ENCODE data around the gene NDUFB11.

DNA sequence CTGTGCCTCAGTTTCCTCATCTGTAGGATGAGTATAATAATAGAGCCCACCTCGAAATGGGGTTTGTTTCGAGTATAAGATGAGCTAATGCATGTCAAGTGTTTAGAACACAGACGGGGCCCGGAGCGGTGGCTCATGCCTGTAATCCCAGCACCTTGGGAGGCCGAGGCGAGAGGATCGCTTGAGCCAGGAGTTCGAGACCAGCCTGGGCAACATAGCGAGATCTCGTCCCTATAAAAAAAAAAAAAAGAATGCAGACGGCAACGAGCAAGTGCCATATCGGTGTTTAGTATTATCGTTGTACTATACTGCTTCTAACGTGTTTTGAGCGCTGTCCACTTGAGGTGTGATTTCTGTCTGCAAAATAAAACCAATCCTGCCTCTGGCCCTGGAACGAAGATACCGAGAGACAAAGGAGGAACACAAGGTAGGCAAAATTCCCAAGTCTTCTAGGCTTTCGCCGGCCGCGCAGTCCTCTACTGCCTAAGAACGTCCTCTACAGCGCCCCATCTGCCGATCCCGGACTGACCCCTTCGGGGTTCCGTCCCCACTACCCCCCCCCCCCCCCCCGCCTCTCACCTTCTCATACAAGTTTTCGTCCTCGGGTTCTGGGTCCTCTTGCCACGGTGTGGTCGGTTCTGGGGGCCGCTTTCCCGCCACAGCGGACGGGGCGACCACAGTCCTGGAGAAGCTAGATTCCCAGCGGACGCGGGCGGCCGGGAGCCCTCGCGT, 442 bp downstream of the NDUFB11 start:
- TF ChIP-seq, protein P1, sequence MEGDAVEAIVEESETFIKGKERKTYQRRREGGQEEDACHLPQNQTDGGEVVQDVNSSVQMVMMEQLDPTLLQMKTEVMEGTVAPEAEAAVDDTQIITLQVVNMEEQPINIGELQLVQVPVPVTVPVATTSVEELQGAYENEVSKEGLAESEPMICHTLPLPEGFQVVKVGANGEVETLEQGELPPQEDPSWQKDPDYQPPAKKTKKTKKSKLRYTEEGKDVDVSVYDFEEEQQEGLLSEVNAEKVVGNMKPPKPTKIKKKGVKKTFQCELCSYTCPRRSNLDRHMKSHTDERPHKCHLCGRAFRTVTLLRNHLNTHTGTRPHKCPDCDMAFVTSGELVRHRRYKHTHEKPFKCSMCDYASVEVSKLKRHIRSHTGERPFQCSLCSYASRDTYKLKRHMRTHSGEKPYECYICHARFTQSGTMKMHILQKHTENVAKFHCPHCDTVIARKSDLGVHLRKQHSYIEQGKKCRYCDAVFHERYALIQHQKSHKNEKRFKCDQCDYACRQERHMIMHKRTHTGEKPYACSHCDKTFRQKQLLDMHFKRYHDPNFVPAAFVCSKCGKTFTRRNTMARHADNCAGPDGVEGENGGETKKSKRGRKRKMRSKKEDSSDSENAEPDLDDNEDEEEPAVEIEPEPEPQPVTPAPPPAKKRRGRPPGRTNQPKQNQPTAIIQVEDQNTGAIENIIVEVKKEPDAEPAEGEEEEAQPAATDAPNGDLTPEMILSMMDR (IDR thresholded peaks at IDR 0.05): no peak
- TF ChIP-seq EZH2 (IDR thresholded peaks at IDR 0.05) (no peak), EZH2phosphoT487 (IDR thresholded peaks at IDR 0.05) (no peak)
